ENCODE results near the gene MXRA8. TPM values are rescaled to one million over a fixed set of nuclear protein-coding genes. Genes with fewer than 3 reads are reported as not detected.

The MXRA8 gene
- 440 and 449 TPM in 2 replicates for total RNA-seq
- long read RNA-seq, partial matches to known transcripts = 4 of 10 reads
- long read RNA-seq, other reads (novel, unspliced or antisense) = 5 of 10 reads

GRCh38 chr1:1358433-1359271, at the start of gene MXRA8:
MXRA8 (minus strand) TSS chr1:1358555; CDS start chr1:1358504, 51 bp downstream.
- H3K27ac Mint-ChIP-seq (ENCODE audit: unreplicated experiment) = peak within 1 kb of the TSS; percentile 90

GRCh38 chr1:1407636-1408318, 49.4 kb upstream of the MXRA8 start:
- Mint-ChIP-seq H3K36me3 (ENCODE audit: unreplicated experiment) (peaks cover 13% of the 10 kb centered on the region), H3K27ac (ENCODE audit: unreplicated experiment) (peak overlapping the region; percentile 77), H3K4me1 (ENCODE audit: unreplicated experiment) (peaks cover 24% of the 10 kb centered on the region), H3K4me3 (ENCODE audit: unreplicated experiment) (peak overlapping the region; percentile 80), H3K9me3 (ENCODE audit: unreplicated experiment) (peaks cover 7% of the 10 kb centered on the region), H3K27me3 (ENCODE audit: unreplicated experiment) (no peaks in the 10 kb centered on the region)
- TF ChIP-seq CTCF (IDR thresholded peaks at IDR 0.05) = peak; percentile 8
- no peak for DNase-seq (ENCODE audit: extremely low spot score, unreplicated experiment)

More at GRCh38 chr1:1358433-1359271, at the start of gene MXRA8:
- DNase-seq (ENCODE audit: extremely low spot score, unreplicated experiment) = no peak
- Mint-ChIP-seq H3K36me3 (ENCODE audit: unreplicated experiment) (peaks cover 2% of the 10 kb centered on the region), H3K4me1 (ENCODE audit: unreplicated experiment) (peaks cover 59% of the 10 kb centered on the region), H3K9me3 (ENCODE audit: unreplicated experiment) (no peaks in the 10 kb centered on the region), H3K4me3 (ENCODE audit: unreplicated experiment) (peak within 1 kb of the TSS; percentile 90), H3K27me3 (ENCODE audit: unreplicated experiment) (no peaks in the 10 kb centered on the region)
- no peak for TF ChIP-seq CTCF (IDR thresholded peaks at IDR 0.05)

DNA sequence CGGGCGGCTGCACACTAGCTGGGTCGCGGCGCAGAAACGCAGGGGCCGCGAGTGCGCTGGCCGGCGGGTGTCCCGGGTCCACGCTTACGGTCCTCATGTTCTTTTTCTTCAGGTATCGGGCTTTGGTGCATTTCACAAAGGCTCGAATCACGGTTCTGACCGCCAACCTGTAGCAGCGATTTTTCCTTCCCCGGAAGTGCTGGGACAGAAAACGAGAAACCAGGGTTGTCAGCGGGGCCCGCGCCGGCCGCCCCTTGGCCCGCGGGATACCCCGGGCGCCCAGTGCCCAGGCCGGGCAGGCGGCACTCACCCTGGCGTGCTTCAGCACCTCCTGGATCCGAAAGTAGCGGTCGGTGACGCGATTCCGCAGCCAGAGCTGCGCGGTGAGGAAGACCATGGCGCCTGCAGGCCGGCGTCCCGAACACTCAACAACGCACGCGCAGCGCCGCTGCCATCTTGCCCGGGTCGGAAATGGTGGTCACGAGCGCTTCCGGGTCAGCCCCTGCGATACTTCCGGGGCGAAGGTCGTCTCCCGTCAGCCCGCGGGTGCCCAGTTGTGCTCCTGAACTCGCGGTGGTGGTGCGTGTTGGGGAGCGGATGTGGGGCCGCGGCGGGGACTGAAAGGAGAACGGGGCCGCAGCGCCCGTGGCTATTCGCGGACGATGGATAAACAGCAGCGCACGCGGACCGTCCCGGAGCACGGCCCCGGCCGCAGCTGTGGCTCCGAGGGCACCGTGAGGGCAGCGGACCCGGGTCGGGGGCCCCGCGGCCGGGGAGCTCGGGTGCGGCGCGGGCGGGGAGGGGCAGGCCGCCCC, 48.7 kb upstream of the MXRA8 start, which contains the start of gene MRPL20:
Gene MRPL20 (minus strand): TSS at position 473 of the 815 bp plus-strand sequence. CDS start 76 bp downstream, at position 397.
- Mint-ChIP-seq H3K36me3 (ENCODE audit: unreplicated experiment) (peaks cover 17% of the 10 kb centered on the region), H3K27me3 (ENCODE audit: unreplicated experiment) (no peaks in the 10 kb centered on the region), H3K27ac (ENCODE audit: unreplicated experiment) (peak within 1 kb of the TSS; percentile 83), H3K4me1 (ENCODE audit: unreplicated experiment) (peaks cover 26% of the 10 kb centered on the region), H3K9me3 (ENCODE audit: unreplicated experiment) (no peaks in the 10 kb centered on the region), H3K4me3 (ENCODE audit: unreplicated experiment) (peak within 1 kb of the TSS; percentile 86)
- no peak for TF ChIP-seq CTCF (IDR thresholded peaks at IDR 0.05)
- peak; percentile 94 for DNase-seq (ENCODE audit: extremely low spot score, unreplicated experiment)

- Mint-ChIP-seq H3K4me1 (ENCODE audit: unreplicated experiment) (peaks cover 31% of the 10 kb centered on the region), H3K9me3 (ENCODE audit: unreplicated experiment) (no peaks in the 10 kb centered on the region), H3K36me3 (ENCODE audit: unreplicated experiment) (peaks cover 22% of the 10 kb centered on the region), H3K27ac (ENCODE audit: unreplicated experiment) (peak overlapping the region; percentile 54), H3K4me3 (ENCODE audit: unreplicated experiment) (peak overlapping the region; percentile 86), H3K27me3 (ENCODE audit: unreplicated experiment) (no peaks in the 10 kb centered on the region)
- no peak for TF ChIP-seq CTCF (IDR thresholded peaks at IDR 0.05)
- DNase-seq (ENCODE audit: extremely low spot score, unreplicated experiment) = no peak
Measured at GRCh38 chr1:1406101-1406820, 47.9 kb upstream of the MXRA8 start.
